KG1 (cell line): ENCODE results near the gene APCDD1.
"Not testable (repeated sequence)": the region's sequence is repeated elsewhere in the genome, so short reads cannot be mapped to it uniquely, and the experiment has no call there.

Experiments used
- DNase-seq: peaks from one replicate; lab custom pipeline; 2025; lab: John Stamatoyannopoulos, UW

APCDD1 gene

GRCh38 chr18:10525697-10526560, 71.5 kb downstream of the APCDD1 start, which contains the start of gene NAPG:
TSS of gene NAPG (plus strand) at chr18:10526027. CDS start at chr18:10526103, 76 bp downstream.
- peak; percentile 88 for DNase-seq

- DNase-seq = no peak
Observed at GRCh38 chr18:10526561-10526949, 72.1 kb downstream of the APCDD1 start.

GRCh38 chr18:10528439-10528838, 74.0 kb downstream of the APCDD1 start:
- no peak for DNase-seq

- no peak for DNase-seq
Observed at GRCh38 chr18:10530002-10530401, 75.6 kb downstream of the APCDD1 start.

GRCh38 chr18:10530852-10531251, 76.4 kb downstream of the APCDD1 start:
- DNase-seq = no peak

- no peak for DNase-seq
Observed at GRCh38 chr18:10533111-10533510, 78.7 kb downstream of the APCDD1 start.

GRCh38 chr18:10536280-10536679, 81.8 kb downstream of the APCDD1 start:
- DNase-seq = no peak

GRCh38 chr18:10537765-10538164, 83.3 kb downstream of the APCDD1 start:
- no peak for DNase-seq

GRCh38 chr18:10539124-10539523, 84.7 kb downstream of the APCDD1 start:
- not testable (repeated sequence) for DNase-seq
